Loucy (cell line): Measurements from ENCODE around the gene GRB7.

ENCODE experiments used
- H2AFZ ChIP-seq: fragments of 200-600 bp; sonication (generic); 2 replicates; pipeline ENCODE4 v1.6.0; 2016; ENCODE audit warnings: antibody characterized with exemption, mild to moderate bottlenecking, low read length, moderate library complexity
- H3F3A ChIP-seq: fragments of 200-600 bp; 2 replicates; pipeline ENCODE4 v1.6.0; 2016; ENCODE audit warnings: antibody characterized with exemption, low read depth, mild to moderate bottlenecking
- H3K27me3 ChIP-seq: fragments of 200-600 bp; sonication (generic); 2 replicates; pipeline ENCODE4 v1.6.1; 2014; ENCODE audit warnings: low read length, mild to moderate bottlenecking; ENCODE audit not compliant: insufficient read depth, poor library complexity, severe bottlenecking
- H3K36me3 ChIP-seq: fragments of 200-600 bp; sonication (generic); 2 replicates; pipeline ENCODE4 v1.6.1; 2016; ENCODE audit warnings: low read length; ENCODE audit not compliant: insufficient read depth
- H3K4me1 ChIP-seq: fragments of 200-600 bp; sonication (generic); 2 replicates; pipeline ENCODE4 v1.5.1; 2014; ENCODE audit warnings: low read length, mild to moderate bottlenecking; ENCODE audit not compliant: insufficient read depth, poor library complexity, severe bottlenecking
- H3K4me2 ChIP-seq: fragments of 200-600 bp; sonication (generic); 2 replicates; pipeline ENCODE4 v1.6.0; 2014; ENCODE audit warnings: antibody characterized with exemption, low read length, low read depth, mild to moderate bottlenecking; ENCODE audit not compliant: poor library complexity, severe bottlenecking
- H3K4me3 ChIP-seq: fragments of 200-600 bp; sonication (generic); 2 replicates; pipeline ENCODE4 v1.5.1; 2014; ENCODE audit warnings: low read length, mild to moderate bottlenecking, mixed read lengths; ENCODE audit not compliant: poor library complexity, severe bottlenecking
- H3K79me2 ChIP-seq: fragments of 200-600 bp; sonication (generic); 2 replicates; pipeline ENCODE4 v1.6.1; 2014; ENCODE audit warnings: low read length; ENCODE audit not compliant: insufficient read depth
- H3K9ac ChIP-seq: fragments of 200-600 bp; sonication (generic); 2 replicates; pipeline ENCODE4 v1.6.0; 2014; ENCODE audit warnings: mild to moderate bottlenecking, low read depth, low read length, moderate library complexity; ENCODE audit not compliant: poor library complexity, severe bottlenecking
- H3K9me2 ChIP-seq: fragments of 200-600 bp; sonication (generic); replicated peaks from 2 replicates; pipeline ENCODE4 v1.6.1; 2016; ENCODE audit warnings: low read depth, low read length, mixed read lengths
- H3K9me3 ChIP-seq: fragments of 200-600 bp; sonication (generic); 2 replicates; pipeline ENCODE4 v1.6.1; 2014; ENCODE audit warnings: mild to moderate bottlenecking, antibody characterized with exemption, low read length, low read depth; ENCODE audit not compliant: insufficient read depth
- H4K20me1 ChIP-seq: fragments of 200-600 bp; sonication (generic); 2 replicates; pipeline ENCODE4 v1.6.0; 2014; ENCODE audit warnings: antibody characterized with exemption, low read length, mild to moderate bottlenecking; ENCODE audit not compliant: insufficient read depth, poor library complexity, severe bottlenecking
- CTCF ChIP-seq: fragments of 200-600 bp; sonication (generic); conservative IDR thresholded peaks from 2 replicates; pipeline ENCODE4 v1.5.1; 2014; ENCODE audit warnings: mild to moderate bottlenecking, antibody characterized with exemption, low read length
- EZH2phosphoT487 ChIP-seq: fragments of 200-600 bp; IDR thresholded peaks from 2 replicates; pipeline ENCODE4 v1.6.1; 2018; ENCODE audit warnings: antibody characterized with exemption, mild to moderate bottlenecking, moderate library complexity, borderline replicate concordance

GRB7 gene

GRCh38 chr17:39700148-39700987, 37.4 kb upstream of the GRB7 start:
- Histone ChIP-seq H3K4me2 (no peak overlapping the region), H3F3A (no peaks in the 10 kb centered on the region), H3K9me3 (no peaks in the 10 kb centered on the region), H4K20me1 (no peaks in the 10 kb centered on the region), H3K4me3 (no peak overlapping the region), H3K79me2 (no peaks in the 10 kb centered on the region), H3K4me1 (no peaks in the 10 kb centered on the region), H3K9me2 (no peaks in the 10 kb centered on the region), H3K27me3 (no peaks in the 10 kb centered on the region), H3K9ac (no peak overlapping the region), H2AFZ (no peak overlapping the region), H3K36me3 (no peaks in the 10 kb centered on the region)
- TF ChIP-seq CTCF: no peak
- no peak for TF ChIP-seq EZH2phosphoT487

- TF ChIP-seq CTCF (no peak), EZH2phosphoT487 (no peak)
Observed at GRCh38 chr17:39701012-39701783, 36.5 kb upstream of the GRB7 start.

GRCh38 chr17:39701784-39702422, 35.8 kb upstream of the GRB7 start:
- Histone ChIP-seq H3K4me1 (peaks cover under 1% of the 10 kb centered on the region), H2AFZ (no peak overlapping the region), H4K20me1 (no peaks in the 10 kb centered on the region), H3K36me3 (no peaks in the 10 kb centered on the region), H3K4me2 (no peak overlapping the region), H3K9me2 (no peaks in the 10 kb centered on the region), H3K27me3 (no peaks in the 10 kb centered on the region), H3K9me3 (no peaks in the 10 kb centered on the region), H3F3A (no peaks in the 10 kb centered on the region), H3K79me2 (no peaks in the 10 kb centered on the region), H3K4me3 (no peak overlapping the region), H3K9ac (no peak overlapping the region)
- no peak for TF ChIP-seq EZH2phosphoT487
- no peak for TF ChIP-seq CTCF

More at GRCh38 chr17:39701012-39701783, 36.5 kb upstream of the GRB7 start:
- no peaks in the 10 kb centered on the region for H3F3A ChIP-seq
- no peaks in the 10 kb centered on the region for H4K20me1 ChIP-seq
- no peak overlapping the region for H2AFZ ChIP-seq
- H3K9ac ChIP-seq: no peak overlapping the region
- no peaks in the 10 kb centered on the region for H3K36me3 ChIP-seq
- no peaks in the 10 kb centered on the region for H3K79me2 ChIP-seq
- H3K4me1 ChIP-seq: no peaks in the 10 kb centered on the region
- H3K4me3 ChIP-seq: no peak overlapping the region
- H3K4me2 ChIP-seq: no peak overlapping the region
- no peaks in the 10 kb centered on the region for H3K9me2 ChIP-seq
- H3K9me3 ChIP-seq: no peaks in the 10 kb centered on the region
- H3K27me3 ChIP-seq: no peaks in the 10 kb centered on the region
